ENCODE data around the gene USH2A.

USH2A gene

DNA sequence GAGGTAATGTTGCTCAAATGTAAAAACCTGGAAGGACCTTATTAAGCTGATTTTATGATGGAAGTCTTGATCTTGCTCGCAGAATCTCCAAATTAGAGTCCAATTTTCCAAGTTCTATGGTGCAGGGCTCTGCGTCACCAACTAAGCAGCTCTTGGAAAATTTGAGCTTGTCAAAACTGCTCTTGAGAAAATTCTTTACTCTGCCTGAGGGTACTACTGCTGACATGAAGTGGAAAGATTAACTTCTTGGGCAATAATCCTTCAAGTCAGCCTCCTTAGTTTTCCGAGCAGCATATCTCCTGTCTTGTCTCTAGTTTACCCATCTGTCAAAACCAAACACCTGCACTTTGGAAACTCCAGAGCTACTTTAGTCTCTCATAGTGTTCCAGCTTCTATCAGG lies 562.4 kb downstream of the USH2A start:
- no peak for TF ChIP-seq CTCF (IDR thresholded peaks at IDR 0.05)

DNA sequence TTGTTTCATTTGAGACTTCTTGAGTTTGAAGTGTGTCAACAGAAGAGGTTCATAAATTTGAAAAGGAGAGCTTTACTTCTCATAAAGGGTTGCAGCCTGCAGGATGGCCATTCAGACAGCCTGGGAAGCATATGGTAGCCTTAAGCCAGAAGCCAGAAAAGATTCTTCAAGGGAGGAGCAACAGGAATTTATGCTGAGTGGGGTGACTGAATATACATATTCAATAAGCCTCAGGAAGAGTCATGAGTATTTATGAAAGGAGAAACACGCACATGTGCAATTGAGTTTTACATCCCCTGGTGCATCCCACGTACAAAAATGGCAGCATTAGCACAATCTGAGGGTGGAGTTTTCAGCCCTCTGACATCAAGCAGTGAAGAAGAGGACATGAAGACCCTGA lies 565.9 kb downstream of the USH2A start:
- no peak for TF ChIP-seq CTCF (IDR thresholded peaks at IDR 0.05)

- TF ChIP-seq CTCF (IDR thresholded peaks at IDR 0.05), result no peak
Observed at GRCh38 chr1:215845234-215845891, 577.9 kb downstream of the USH2A start.

GRCh38 chr1:215844777-215845176 lies 578.5 kb downstream of the USH2A start:
- TF ChIP-seq CTCF (IDR thresholded peaks at IDR 0.05), result no peak

GRCh38 chr1:215844266-215844665 lies 579.0 kb downstream of the USH2A start:
- TF ChIP-seq CTCF (IDR thresholded peaks at IDR 0.05), result no peak

DNA sequence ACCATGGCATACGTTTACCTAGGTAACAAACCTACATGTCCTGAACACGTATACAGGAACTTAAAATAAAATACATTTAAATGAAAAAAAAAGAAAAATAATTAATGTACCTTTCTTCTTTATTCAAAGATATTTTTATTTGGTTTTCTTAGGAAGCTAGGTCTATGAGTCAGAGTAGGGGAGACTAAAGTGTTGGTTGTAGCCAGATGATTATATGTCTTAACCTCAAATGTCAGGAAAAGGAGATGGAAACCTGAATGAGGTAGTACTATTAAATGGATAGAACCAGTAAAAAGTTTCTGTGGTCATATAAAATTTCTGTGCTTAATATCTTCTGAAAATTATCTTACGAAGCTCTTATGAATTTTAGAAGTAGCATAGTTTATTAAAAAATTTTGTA lies 580.3 kb downstream of the USH2A start:
- no peak for TF ChIP-seq CTCF (IDR thresholded peaks at IDR 0.05)

DNA sequence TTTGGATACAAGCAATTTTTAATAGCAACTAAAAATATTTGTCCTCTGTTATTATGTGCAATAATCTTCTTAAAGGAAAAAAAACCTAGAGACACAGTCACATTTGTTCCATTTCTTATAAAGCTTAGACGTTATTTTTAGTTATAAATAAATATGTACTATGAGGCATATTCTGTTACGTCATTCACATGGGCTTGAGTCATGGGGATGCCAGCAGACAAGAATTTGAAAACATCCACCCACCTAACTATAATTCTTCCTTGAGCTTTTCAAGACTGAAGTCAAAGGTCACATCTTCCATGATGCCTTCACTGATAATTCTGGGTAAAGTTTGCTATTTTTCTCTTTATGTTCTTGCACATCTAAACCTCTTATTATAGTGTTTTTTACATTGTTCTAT lies 587.3 kb downstream of the USH2A start:
- no peak for TF ChIP-seq CTCF (IDR thresholded peaks at IDR 0.05)

Data from LNCAP (cell line).